Ovary (tissue), 3 donors: ENCODE data around the gene FASTK.

Experiments
- EP300 ChIP-seq: sonication (generic); formaldehyde crosslinking; IDR thresholded peaks from one replicate; pipeline ENCODE4 v1.6.1; 2017; ENCODE audit warnings: antibody characterized with exemption
- POLR2A ChIP-seq: fragments of 450-650 bp; IDR thresholded peaks from one replicate; pipeline ENCODE4 v1.6.1; 2017; ENCODE audit warnings: antibody characterized with exemption, mild to moderate bottlenecking, moderate library complexity
- TF ChIP-seq, protein P1 (sequence below), 3 donors: fragments of 450-650 bp in 2 of 3; fragments of 200-600 bp in 1 of 3; IDR thresholded peaks; one replicate each; pipeline versions ENCODE4 v1.5.1 to v1.8.0; 2016 to 2022; ENCODE audit warnings: antibody characterized with exemption in 3 of 3, mild to moderate bottlenecking in 1 of 3
- donor health status: DM: no; HTN: no; CAD: no.

DNA sequence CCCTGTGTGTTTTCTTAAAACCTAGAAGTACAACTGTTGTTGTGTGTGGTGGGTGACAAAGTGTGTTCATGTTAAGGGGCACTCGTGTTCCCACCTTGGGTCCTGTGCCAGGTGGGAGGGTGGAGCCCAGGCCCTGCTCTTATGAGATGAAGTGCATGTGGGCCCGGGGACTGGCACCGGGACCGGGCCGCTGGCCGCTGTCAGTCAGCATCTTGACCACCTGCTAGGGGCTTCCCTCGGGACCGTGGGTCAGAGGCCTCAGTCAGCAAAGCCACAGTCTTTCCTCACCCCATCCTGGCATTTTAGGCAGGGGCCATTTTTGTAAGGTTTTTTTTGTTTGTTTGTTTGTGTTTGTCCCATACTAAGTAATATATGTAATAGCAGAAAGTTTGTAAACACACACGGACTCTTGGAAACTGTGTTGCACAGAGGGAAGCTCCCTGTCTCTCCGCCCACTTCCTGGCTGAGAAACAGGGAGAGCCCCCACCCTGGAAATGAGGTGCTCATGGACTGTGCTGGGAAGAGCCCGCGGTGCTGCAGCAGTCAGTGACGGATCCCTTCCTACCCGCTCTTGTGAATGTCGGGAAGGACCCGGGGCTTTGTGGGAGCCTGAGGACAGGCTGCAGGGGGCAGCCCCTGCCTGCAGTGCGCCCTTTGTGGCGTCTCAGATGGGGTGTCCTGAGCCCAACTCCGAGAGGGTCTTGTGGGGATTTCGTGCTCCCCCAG, 19.0 kb upstream of the FASTK start:
- TF ChIP-seq, protein P1, sequence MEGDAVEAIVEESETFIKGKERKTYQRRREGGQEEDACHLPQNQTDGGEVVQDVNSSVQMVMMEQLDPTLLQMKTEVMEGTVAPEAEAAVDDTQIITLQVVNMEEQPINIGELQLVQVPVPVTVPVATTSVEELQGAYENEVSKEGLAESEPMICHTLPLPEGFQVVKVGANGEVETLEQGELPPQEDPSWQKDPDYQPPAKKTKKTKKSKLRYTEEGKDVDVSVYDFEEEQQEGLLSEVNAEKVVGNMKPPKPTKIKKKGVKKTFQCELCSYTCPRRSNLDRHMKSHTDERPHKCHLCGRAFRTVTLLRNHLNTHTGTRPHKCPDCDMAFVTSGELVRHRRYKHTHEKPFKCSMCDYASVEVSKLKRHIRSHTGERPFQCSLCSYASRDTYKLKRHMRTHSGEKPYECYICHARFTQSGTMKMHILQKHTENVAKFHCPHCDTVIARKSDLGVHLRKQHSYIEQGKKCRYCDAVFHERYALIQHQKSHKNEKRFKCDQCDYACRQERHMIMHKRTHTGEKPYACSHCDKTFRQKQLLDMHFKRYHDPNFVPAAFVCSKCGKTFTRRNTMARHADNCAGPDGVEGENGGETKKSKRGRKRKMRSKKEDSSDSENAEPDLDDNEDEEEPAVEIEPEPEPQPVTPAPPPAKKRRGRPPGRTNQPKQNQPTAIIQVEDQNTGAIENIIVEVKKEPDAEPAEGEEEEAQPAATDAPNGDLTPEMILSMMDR (IDR thresholded peaks at IDR 0.05): no peak
- TF ChIP-seq POLR2A (no peak), EP300 (no peak)
